HepG2 (cell line): ENCODE results near the gene CTNNBIP1. TPM values are rescaled to one million over a fixed set of nuclear protein-coding genes. Genes with fewer than 3 reads are reported as not detected.

Experiments
- CREB3 ChIP-seq: sonication (generic); formaldehyde crosslinking; IDR thresholded peaks from 2 replicates; pipeline ENCODE4 v1.5.0; 2020; ENCODE audit warnings: missing genetic modification reagents
- FUBP1 ChIP-seq: sonication (generic); formaldehyde crosslinking; IDR thresholded peaks from 2 replicates; pipeline ENCODE4 v1.5.1; 2020; ENCODE audit warnings: missing genetic modification reagents, mild to moderate bottlenecking, borderline replicate concordance
- GZF1 ChIP-seq: sonication (generic); formaldehyde crosslinking; IDR thresholded peaks from 2 replicates; pipeline ENCODE4 v1.5.1; 2020; ENCODE audit warnings: mild to moderate bottlenecking, missing genetic modification reagents
- HIVEP1 ChIP-seq: sonication (generic); formaldehyde crosslinking; IDR thresholded peaks from 2 replicates; pipeline ENCODE4 v1.4.0; 2020; ENCODE audit warnings: mild to moderate bottlenecking, missing genetic modification reagents
- HNRNPL ChIP-seq: fragments of 200-400 bp; formaldehyde crosslinking; IDR thresholded peaks from 2 replicates; pipeline ENCODE4 v1.6.1; 2017; ENCODE audit warnings: mild to moderate bottlenecking, low read depth, low read length
- KAT8 ChIP-seq: IDR thresholded peaks from 2 replicates; pipeline ENCODE4 v1.6.1; 2016; ENCODE audit warnings: missing genetic modification reagents, missing compliant biosample characterization
- NR3C1 ChIP-seq: sonication (generic); formaldehyde crosslinking; IDR thresholded peaks from 2 replicates; pipeline ENCODE4 v1.4.0; 2020; ENCODE audit warnings: missing genetic modification reagents
- RFXAP ChIP-seq: sonication (generic); formaldehyde crosslinking; IDR thresholded peaks from 2 replicates; pipeline ENCODE4 v1.4.0; 2020; ENCODE audit warnings: missing genetic modification reagents, borderline replicate concordance
- RNF219 ChIP-seq: sonication (generic); formaldehyde crosslinking; IDR thresholded peaks from 2 replicates; pipeline ENCODE4 v1.5.0; 2020; ENCODE audit warnings: mild to moderate bottlenecking, missing genetic modification reagents
- SP140L ChIP-seq: sonication (generic); formaldehyde crosslinking; IDR thresholded peaks from 2 replicates; pipeline ENCODE4 v1.4.0; 2020; ENCODE audit warnings: missing genetic modification reagents, borderline replicate concordance
- SRSF9 ChIP-seq: fragments of 200-400 bp; formaldehyde crosslinking; IDR thresholded peaks from 2 replicates; pipeline ENCODE4 v1.6.1; 2018; ENCODE audit warnings: borderline replicate concordance, mild to moderate bottlenecking, low read depth, low read length; ENCODE audit not compliant: insufficient read depth, poor library complexity, severe bottlenecking
- ZNF225 ChIP-seq: sonication (generic); formaldehyde crosslinking; IDR thresholded peaks from 2 replicates; pipeline ENCODE4 v1.4.0; 2020; ENCODE audit warnings: mild to moderate bottlenecking, missing genetic modification reagents
- ZNF232 ChIP-seq: sonication (generic); formaldehyde crosslinking; IDR thresholded peaks from 2 replicates; pipeline ENCODE4 v1.4.0; 2020; ENCODE audit warnings: missing genetic modification reagents, borderline replicate concordance
- ZNF552 ChIP-seq: sonication (generic); formaldehyde crosslinking; IDR thresholded peaks from 2 replicates; pipeline ENCODE4 v1.9.0; 2022; ENCODE audit warnings: missing genetic modification reagents, mild to moderate bottlenecking, borderline replicate concordance
- ZNF773 ChIP-seq: sonication (generic); formaldehyde crosslinking; IDR thresholded peaks from 2 replicates; pipeline ENCODE4 v1.4.0; 2020; ENCODE audit warnings: missing genetic modification reagents, borderline replicate concordance
- ZNF883 ChIP-seq: sonication (generic); formaldehyde crosslinking; IDR thresholded peaks from 2 replicates; pipeline ENCODE4 v1.5.1; 2020; ENCODE audit warnings: mild to moderate bottlenecking, missing genetic modification reagents; ENCODE audit errors: not compliant biosample characterization
- polyA plus RNA-seq, 8 experiments: library from polyadenylated mRNA; depleted of rRNA in 3 of 8; stranded (reverse) in 7 of 8; unstranded in 1 of 8; fragments of >200 nt; fragmentation: Illumina TruSeq in 4 of 8; extraction: Trizol in 4 of 8; gene quantifications; 2 replicates each; pipeline versions ENCODE4 v1.2.1 to v1.2.3, GENCODE V29; 2011 to 2016; ENCODE audit warnings: low read depth in 4 of 8, missing spikeins in 1 of 8, mixed read lengths in 1 of 8; ENCODE audit not compliant: insufficient read depth in 1 of 8
- total RNA-seq, 5 experiments: library from RNA; depleted of rRNA; stranded (reverse); fragments of >200 nt; fragmentation: Illumina TruSeq; extraction: Trizol; gene quantifications; 2 replicates each; pipeline ENCODE4 v1.2.3, GENCODE V29; 2016; ENCODE audit warnings: low read depth in 1 of 5
- TF ChIP-seq, protein P1 (sequence below): IDR thresholded peaks from 2 replicates; pipeline ENCODE4 v1.6.1; 2016; ENCODE audit warnings: mild to moderate bottlenecking, missing biosample characterization, missing genetic modification reagents
- TF ChIP-seq, protein P2 (sequence below): sonication (generic); formaldehyde crosslinking; IDR thresholded peaks from 2 replicates; pipeline ENCODE4 v1.4.0; 2020; ENCODE audit warnings: missing genetic modification reagents
- TF ChIP-seq, protein P3 (sequence below): sonication (generic); formaldehyde crosslinking; IDR thresholded peaks from 2 replicates; pipeline ENCODE4 v1.4.0; 2020; ENCODE audit warnings: missing genetic modification reagents

The CTNNBIP1 gene
- total and polyA plus RNA-seq, 2 of the 13 experiments (the other 11 are each of a cell fraction or from before 2014, with no cell fraction given), result 71.7 to 83.0 TPM

DNA sequence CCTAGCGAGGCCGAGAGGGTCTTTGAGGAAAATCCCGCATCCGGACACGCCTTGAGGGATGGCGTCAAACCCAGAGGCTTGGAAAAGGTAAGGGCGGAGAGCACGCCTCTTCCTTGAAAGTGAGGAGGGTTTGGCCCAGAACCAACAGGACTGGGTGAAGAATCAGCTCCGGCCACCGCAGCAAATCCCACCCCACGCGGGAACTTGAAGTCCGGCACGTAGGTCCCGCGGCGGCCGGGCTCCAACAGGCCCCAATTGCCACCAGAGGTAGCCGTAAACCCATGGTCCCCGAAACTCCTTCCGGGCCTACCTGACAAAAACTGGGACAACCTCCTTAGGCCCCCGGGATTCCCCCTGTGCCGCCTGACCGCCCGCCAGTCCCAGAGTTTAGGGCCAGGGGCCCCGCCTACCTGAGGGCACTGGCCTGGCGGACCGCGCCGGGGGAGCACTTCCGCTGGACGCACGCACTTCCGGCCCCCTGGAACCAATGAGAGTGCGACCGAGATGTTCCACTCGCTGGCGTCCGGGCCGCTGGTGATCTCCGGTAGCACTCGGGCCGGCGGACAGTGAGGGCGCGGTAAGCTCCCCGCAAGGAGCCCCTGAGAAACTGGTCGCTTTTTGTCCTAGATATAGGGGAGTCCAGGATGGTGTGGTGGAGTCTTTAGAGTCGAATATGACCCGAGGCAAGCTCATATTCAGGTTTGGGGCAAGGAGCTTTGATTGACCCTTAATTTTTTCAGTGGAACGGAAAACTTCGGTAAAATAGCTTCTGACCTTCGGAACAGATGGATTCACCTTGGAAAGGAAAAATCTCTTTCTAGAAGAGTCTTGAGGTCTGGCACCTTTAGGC, 33.1 kb upstream of the CTNNBIP1 start, which contains the start of the genes LZIC and NMNAT1 (continued):
- TF ChIP-seq RNF219 (CRISPR knock-in tag) (peak; percentile 69; the same call in 1 of the 2 replicates), FUBP1 (CRISPR knock-in tag) (no peak), SP140L (CRISPR knock-in tag) (no peak), ZNF552 (CRISPR knock-in tag) (peak; percentile 63; the same call in 1 of the 2 replicates), HIVEP1 (peak; percentile 80), KAT8 (CRISPR knock-in tag) (peak; percentile 98), RFXAP (CRISPR knock-in tag) (peak; percentile 90), ZNF883 (CRISPR knock-in tag) (peak; percentile 74), ZNF225 (CRISPR knock-in tag) (no peak), ZNF773 (CRISPR knock-in tag) (no peak; the same call in 1 of the 2 replicates), SRSF9 (no peak), GZF1 (CRISPR knock-in tag) (peak; percentile 76; the same call in 1 of the 2 replicates), HNRNPL (no peak), ZNF232 (CRISPR knock-in tag) (peak; percentile 92; the same call in 1 of the 2 replicates), CREB3 (CRISPR knock-in tag) (peak; percentile 67; the same call in 1 of the 2 replicates), NR3C1 (no peak)
- TF ChIP-seq, protein P1, sequence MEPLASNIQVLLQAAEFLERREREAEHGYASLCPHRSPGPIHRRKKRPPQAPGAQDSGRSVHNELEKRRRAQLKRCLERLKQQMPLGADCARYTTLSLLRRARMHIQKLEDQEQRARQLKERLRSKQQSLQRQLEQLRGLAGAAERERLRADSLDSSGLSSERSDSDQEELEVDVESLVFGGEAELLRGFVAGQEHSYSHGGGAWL (CRISPR knock-in tag), result peak; percentile 74; the same call in 1 of the 2 replicates
- TF ChIP-seq, protein P2, sequence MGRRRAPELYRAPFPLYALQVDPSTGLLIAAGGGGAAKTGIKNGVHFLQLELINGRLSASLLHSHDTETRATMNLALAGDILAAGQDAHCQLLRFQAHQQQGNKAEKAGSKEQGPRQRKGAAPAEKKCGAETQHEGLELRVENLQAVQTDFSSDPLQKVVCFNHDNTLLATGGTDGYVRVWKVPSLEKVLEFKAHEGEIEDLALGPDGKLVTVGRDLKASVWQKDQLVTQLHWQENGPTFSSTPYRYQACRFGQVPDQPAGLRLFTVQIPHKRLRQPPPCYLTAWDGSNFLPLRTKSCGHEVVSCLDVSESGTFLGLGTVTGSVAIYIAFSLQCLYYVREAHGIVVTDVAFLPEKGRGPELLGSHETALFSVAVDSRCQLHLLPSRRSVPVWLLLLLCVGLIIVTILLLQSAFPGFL (CRISPR knock-in tag), result no peak
- TF ChIP-seq, protein P3, sequence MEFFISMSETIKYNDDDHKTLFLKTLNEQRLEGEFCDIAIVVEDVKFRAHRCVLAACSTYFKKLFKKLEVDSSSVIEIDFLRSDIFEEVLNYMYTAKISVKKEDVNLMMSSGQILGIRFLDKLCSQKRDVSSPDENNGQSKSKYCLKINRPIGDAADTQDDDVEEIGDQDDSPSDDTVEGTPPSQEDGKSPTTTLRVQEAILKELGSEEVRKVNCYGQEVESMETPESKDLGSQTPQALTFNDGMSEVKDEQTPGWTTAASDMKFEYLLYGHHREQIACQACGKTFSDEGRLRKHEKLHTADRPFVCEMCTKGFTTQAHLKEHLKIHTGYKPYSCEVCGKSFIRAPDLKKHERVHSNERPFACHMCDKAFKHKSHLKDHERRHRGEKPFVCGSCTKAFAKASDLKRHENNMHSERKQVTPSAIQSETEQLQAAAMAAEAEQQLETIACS (CRISPR knock-in tag), result peak; percentile 54
